ENCODE measurements around the gene NTNG2.

The NTNG2 gene

GRCh38 chr9:132234535-132234934 is 72.7 kb downstream of the NTNG2 start:
- in situ Hi-C loops (cut with MboI; ENCODE audit: low sequenced_read_pairs), result no loop called here

GRCh38 chr9:132235125-132235524 is 73.3 kb downstream of the NTNG2 start:
- in situ Hi-C loops (cut with MboI; ENCODE audit: low sequenced_read_pairs), result no loop called here

- in situ Hi-C loops (cut with MboI; ENCODE audit: low sequenced_read_pairs), result no loop called here
Measured at GRCh38 chr9:132235894-132236661, 74.2 kb downstream of the NTNG2 start.

- in situ Hi-C loops (cut with MboI; ENCODE audit: low sequenced_read_pairs), result no loop called here
Measured at GRCh38 chr9:132236662-132237311, 74.9 kb downstream of the NTNG2 start.

- in situ Hi-C loops (cut with MboI; ENCODE audit: low sequenced_read_pairs), result no loop called here
Measured at GRCh38 chr9:132237481-132237880, 75.6 kb downstream of the NTNG2 start.

- in situ Hi-C loops (cut with MboI; ENCODE audit: low sequenced_read_pairs), result no loop called here
Measured at GRCh38 chr9:132238026-132238972, 76.4 kb downstream of the NTNG2 start.

GRCh38 chr9:132238992-132239391 is 77.1 kb downstream of the NTNG2 start:
- in situ Hi-C loops (cut with MboI; ENCODE audit: low sequenced_read_pairs), result no loop called here

- in situ Hi-C loops (cut with MboI; ENCODE audit: low sequenced_read_pairs), result no loop called here
Measured at GRCh38 chr9:132239518-132239917, 77.7 kb downstream of the NTNG2 start.

- in situ Hi-C loops (cut with MboI; ENCODE audit: low sequenced_read_pairs), result no loop called here
Measured at GRCh38 chr9:132239999-132240840, 78.4 kb downstream of the NTNG2 start.

- in situ Hi-C loops (cut with MboI; ENCODE audit: low sequenced_read_pairs), result no loop called here
Measured at GRCh38 chr9:132240841-132241482, 79.1 kb downstream of the NTNG2 start.

- in situ Hi-C loops (cut with MboI; ENCODE audit: low sequenced_read_pairs), result no loop called here
Measured at GRCh38 chr9:132241483-132241839, 79.6 kb downstream of the NTNG2 start.

- in situ Hi-C loops (cut with MboI; ENCODE audit: low sequenced_read_pairs), result no loop called here
Measured at GRCh38 chr9:132241840-132242620, 80.2 kb downstream of the NTNG2 start.

- in situ Hi-C loops (cut with MboI; ENCODE audit: low sequenced_read_pairs), result no loop called here
Measured at GRCh38 chr9:132242621-132243155, 80.8 kb downstream of the NTNG2 start.

GRCh38 chr9:132243156-132244074 is 81.6 kb downstream of the NTNG2 start:
- in situ Hi-C loops (cut with MboI; ENCODE audit: low sequenced_read_pairs), result no loop called here

GRCh38 chr9:132244582-132245455 is 83.0 kb downstream of the NTNG2 start:
- in situ Hi-C loops (cut with MboI; ENCODE audit: low sequenced_read_pairs), result no loop called here

- in situ Hi-C loops (cut with MboI; ENCODE audit: low sequenced_read_pairs), result no loop called here
Measured at GRCh38 chr9:132245465-132245864, 83.6 kb downstream of the NTNG2 start.

GRCh38 chr9:132247942-132248341 is 86.1 kb downstream of the NTNG2 start:
- in situ Hi-C loops (cut with MboI; ENCODE audit: low sequenced_read_pairs), result no loop called here
